K562 (cell line): ENCODE data around the gene SFXN5. TPM values are rescaled to one million over a fixed set of nuclear protein-coding genes. Genes with fewer than 3 reads are reported as not detected.

Source experiments
- ATAC-seq: fragments of 200-7000 bp; cut with Tn5 transposase; 3 replicates; pipeline ENCODE4 v1.9.1; 2020; ENCODE audit warnings: moderate library complexity
- BruUV-seq: library from RNA; stranded (reverse); fragments of 400-500 nt; replicated peaks from 2 replicates; lab custom pipeline; 2021; lab: Mats Ljungman, UMichigan
- CTCF ChIA-PET: fragments of 300-600 bp; formaldehyde crosslinking; extraction: SDS; loops from one replicate; lab custom pipeline; 2021; ENCODE audit warnings: low intra/inter-chr PET ratio; lab: Yijun Ruan, JAX
- POLR2A ChIA-PET: fragments of 300-600, 350-650 bp; sonication (Branson Sonifier 250); formaldehyde crosslinking; extraction: SDS; loops from one replicate; lab custom pipeline; 2021; ENCODE audit warnings: antibody characterized with exemption, inconsistent platforms; lab: Yijun Ruan, JAX
- DNase-seq, 4 experiments: peaks; one replicate each; pipeline versions ENCODE4 v3.0.0 to v3.0.0-alpha.2; 2011 to 2018; ENCODE audit warnings: low spot score in 3 of 4, mixed read lengths in 3 of 4; ENCODE audit errors: extremely low read depth in 1 of 4
- FAIRE-seq: peaks from 2 replicates; lab custom pipeline; 2011; peaks lifted over from hg19 to GRCh38; lab: Jason Lieb, UNC
- H2AFZ ChIP-seq: 2 replicates; pipeline ENCODE4 v1.6.0; 2011; ENCODE audit warnings: low read depth, low read length, control low read depth, inconsistent platforms
- H3K27ac ChIP-seq: fragments of 200-600 bp; 3 replicates; pipeline ENCODE4 v1.8.0; 2011; ENCODE audit warnings: low read depth, mild to moderate bottlenecking, control low read depth, inconsistent platforms, low read length, moderate library complexity, mixed read lengths; ENCODE audit errors: extremely low read depth
- H3K27me3 ChIP-seq, 2 experiments: fragments of 300-600 bp in 1 of 2; 2 replicates in 1 of 2; 3 replicates in 1 of 2; pipeline versions ENCODE4 v1.6.0 to v1.8.0; 2011; ENCODE audit warnings: inconsistent platforms in 2 of 2, low read length in 2 of 2, mild to moderate bottlenecking in 1 of 2, mixed read lengths in 1 of 2, moderate library complexity in 1 of 2; ENCODE audit not compliant: control insufficient read depth in 2 of 2, insufficient read depth in 2 of 2
- H3K36me3 ChIP-seq: fragments of 300-600 bp; 3 replicates; pipeline ENCODE4 v1.8.0; 2011; ENCODE audit warnings: mild to moderate bottlenecking, low read length, inconsistent platforms; ENCODE audit not compliant: control insufficient read depth, insufficient read depth
- H3K4me1 ChIP-seq, 2 experiments: fragments of 200-600 bp in 1 of 2; replicated peaks in 1 of 2; 2 replicates in 1 of 2; 3 replicates in 1 of 2; pipeline versions ENCODE4 v1.5.1 to v1.8.0; 2011; ENCODE audit warnings: inconsistent platforms in 2 of 2, low read length in 2 of 2, mild to moderate bottlenecking in 1 of 2, mixed read lengths in 1 of 2, moderate library complexity in 1 of 2; ENCODE audit not compliant: control insufficient read depth in 2 of 2, insufficient read depth in 2 of 2
- H3K4me2 ChIP-seq: 2 replicates; pipeline ENCODE4 v1.6.1; 2011; ENCODE audit warnings: low read length, control low read depth, inconsistent platforms, mixed read lengths; ENCODE audit not compliant: insufficient read depth
- H3K4me3 ChIP-seq: fragments of 200-600 bp; sonication (generic), shearing (Covaris generic); 2 replicates; pipeline ENCODE4 v1.5.1; 2016; ENCODE audit warnings: control low read depth, inconsistent platforms
- H3K79me2 ChIP-seq: fragments of 200-600 bp; 3 replicates; pipeline ENCODE4 v1.8.0; 2011; ENCODE audit warnings: low read length, inconsistent platforms; ENCODE audit not compliant: control insufficient read depth, insufficient read depth
- H3K9ac ChIP-seq, 2 experiments: 2 replicates each; pipeline versions ENCODE4 v1.6.0 to v1.6.1; 2011; ENCODE audit warnings: low read depth in 2 of 2, low read length in 2 of 2, control low read depth in 1 of 2, inconsistent platforms in 1 of 2, mild to moderate bottlenecking in 1 of 2, mixed read lengths in 1 of 2; ENCODE audit not compliant: insufficient read depth in 1 of 2
- H3K9me1 ChIP-seq: one replicate; pipeline ENCODE4 v1.6.0; 2011; ENCODE audit warnings: inconsistent platforms, mild to moderate bottlenecking, low read length, moderate library complexity; ENCODE audit not compliant: control insufficient read depth, insufficient read depth
- H3K9me3 ChIP-seq: replicated peaks from 2 replicates; pipeline ENCODE4 v1.5.1; 2011; ENCODE audit warnings: low read depth, low read length, inconsistent platforms; ENCODE audit not compliant: control insufficient read depth, insufficient read depth
- H4K20me1 ChIP-seq: replicated peaks from 2 replicates; pipeline ENCODE4 v1.6.1; 2011; ENCODE audit warnings: low read length, inconsistent platforms, mixed read lengths; ENCODE audit not compliant: control insufficient read depth, insufficient read depth
- E2F3 ChIP-seq: fragments of 250-450 bp; sonication (Bioruptor Pico); IDR thresholded peaks from 2 replicates; pipeline ENCODE4 v1.4.0; 2020; ENCODE audit warnings: mild to moderate bottlenecking
- GMEB1 ChIP-seq: fragments of 250-450 bp; sonication (Bioruptor Pico); IDR thresholded peaks from 2 replicates; pipeline ENCODE4 v1.4.0; 2020; ENCODE audit warnings: mild to moderate bottlenecking
- SIX5 ChIP-seq, 2 experiments: IDR thresholded peaks; 2 replicates each; pipeline ENCODE4 v1.6.1; 2011; ENCODE audit warnings: low read length in 2 of 2, borderline replicate concordance in 1 of 2, low read depth in 1 of 2, mild to moderate bottlenecking in 1 of 2, moderate library complexity in 1 of 2; ENCODE audit not compliant: insufficient read depth in 1 of 2
- TEAD1 ChIP-seq, 2 experiments: fragments of 450-650 bp in 1 of 2; sonication (generic) in 1 of 2; formaldehyde crosslinking; IDR thresholded peaks; 2 replicates each; pipeline versions ENCODE4 v1.4.0 to v1.8.0; 2020 to 2022; ENCODE audit warnings: mild to moderate bottlenecking in 2 of 2, missing genetic modification reagents in 1 of 2
- WGBS: fragments of 100-300 bp; shearing (Covaris generic); methylation state at CpG from one replicate; pipeline ENCODE4 v1.1.6; 2016; ENCODE audit warnings: low coverage, mixed read lengths; ENCODE audit not compliant: insufficient coverage; ENCODE audit errors: missing lambda C conversion rate; 5-methylcytosine and 5-hydroxymethylcytosine counted together
- in situ Hi-C: fragments of 300-500 bp; cut with MboI; formaldehyde crosslinking; loops from 4 replicates; pipeline ENCODE4 v1.15.0; 2018; ENCODE audit warnings: inconsistent platforms, mixed read lengths
- intact Hi-C: fragments of 100-400 bp; cut with micrococcal nuclease; formaldehyde crosslinking; loops from 2 replicates; pipeline ENCODE4 v1.14.2; 2022
- polyA plus RNA-seq, 8 experiments: library from polyadenylated mRNA; depleted of rRNA in 4 of 8; stranded (reverse) in 5 of 8; unstranded in 3 of 8; fragments of >200 nt; fragmentation: Nextera tagmentation in 2 of 8; fragmentation: Illumina TruSeq in 1 of 8; extraction: Ambion mirVana in 2 of 8; extraction: Trizol in 1 of 8; gene quantifications; 2 replicates each; pipeline versions ENCODE4 v1.2.1 to v1.2.3, GENCODE V29; 2011 to 2014; ENCODE audit warnings: inconsistent platforms in 1 of 8, missing spikeins in 1 of 8
- total RNA-seq, 7 experiments: library from RNA; depleted of rRNA in 6 of 7; stranded (reverse); fragments of >200 nt in 6 of 7; fragmentation: Illumina TruSeq in 2 of 7; extraction: Trizol in 2 of 7; gene quantifications; 2 replicates each; pipeline versions ENCODE4 v1.2.1 to v1.2.3, GENCODE V29; 2011 to 2021; ENCODE audit warnings: low replicate concordance in 1 of 7
- TF ChIP-seq, protein P1 (sequence below): fragments of 250-450 bp; sonication (Bioruptor Pico); IDR thresholded peaks from 2 replicates; pipeline ENCODE4 v1.9.0; 2021; ENCODE audit warnings: mild to moderate bottlenecking
- TF ChIP-seq, protein P2 (sequence below): sonication (generic); formaldehyde crosslinking; IDR thresholded peaks from 2 replicates; pipeline ENCODE4 v1.8.0; 2022; ENCODE audit warnings: mild to moderate bottlenecking, missing genetic modification reagents
- TF ChIP-seq, protein P3 (sequence below): fragments of 450-650 bp; IDR thresholded peaks from 2 replicates; pipeline ENCODE4 v1.6.1; 2017; ENCODE audit warnings: antibody characterized with exemption

The SFXN5 gene
- total and polyA plus RNA-seq, 9 of the 15 experiments (the other 6 are each of a cell fraction or from before 2014, with no cell fraction given): 8.3 to 22.6 (median 16.0) TPM

DNA sequence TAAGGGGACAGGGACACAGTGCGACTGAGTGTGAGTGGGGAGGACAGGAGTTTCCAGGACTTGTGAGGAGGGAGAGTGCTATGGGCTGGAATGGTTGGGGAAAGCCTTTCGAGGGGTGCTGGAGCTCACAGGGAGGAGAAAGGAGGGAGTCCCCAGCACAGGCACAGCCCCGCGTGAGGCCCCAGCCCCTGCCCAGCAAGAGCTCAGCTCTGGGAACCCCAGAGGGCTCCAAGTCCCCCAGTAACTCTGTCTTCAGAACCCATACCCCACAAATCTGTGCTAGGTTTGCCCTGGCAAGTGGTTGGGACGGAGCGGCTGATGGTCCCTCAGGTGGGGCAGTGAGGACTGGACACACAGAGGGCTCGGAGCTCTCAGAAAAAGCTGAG is 75.4 kb downstream of the SFXN5 start:
- ChIA-PET POLR2A (no interaction called here), CTCF (no interaction called here)
- Histone ChIP-seq H3K4me3 (no peak overlapping the region), H3K79me2 (no peaks in the 10 kb centered on the region), H3K9me1 (peaks cover 3% of the 10 kb centered on the region), H3K9me3 (no peaks in the 10 kb centered on the region), H3K27me3 (no peaks in the 10 kb centered on the region), H3K9ac (no peak overlapping the region; a peak in 1 of 4 replicates), H3K36me3 (no peaks in the 10 kb centered on the region), H3K4me1 (peaks cover 0 to 5% of the 10 kb centered on the region in 2 experiments; a peak in 2 of 5 replicates), H3K4me2 (no peak overlapping the region), H3K27ac (no peak overlapping the region), H2AFZ (no peak overlapping the region), H4K20me1 (0 out of 2 replicates have a peak, but pooled peaks cover 3% of the 10 kb centered on the region)
- FAIRE-seq (no peak), DNase-seq (no peak), ATAC-seq (no peak)
- WGBS: 73% methylated on average over 4 of the region's 7 CpGs
- in situ Hi-C loops (no loop called here), intact Hi-C loops (no loop called here)
- no peak for TF ChIP-seq GMEB1
- BruUV-seq: no TSS peak

DNA sequence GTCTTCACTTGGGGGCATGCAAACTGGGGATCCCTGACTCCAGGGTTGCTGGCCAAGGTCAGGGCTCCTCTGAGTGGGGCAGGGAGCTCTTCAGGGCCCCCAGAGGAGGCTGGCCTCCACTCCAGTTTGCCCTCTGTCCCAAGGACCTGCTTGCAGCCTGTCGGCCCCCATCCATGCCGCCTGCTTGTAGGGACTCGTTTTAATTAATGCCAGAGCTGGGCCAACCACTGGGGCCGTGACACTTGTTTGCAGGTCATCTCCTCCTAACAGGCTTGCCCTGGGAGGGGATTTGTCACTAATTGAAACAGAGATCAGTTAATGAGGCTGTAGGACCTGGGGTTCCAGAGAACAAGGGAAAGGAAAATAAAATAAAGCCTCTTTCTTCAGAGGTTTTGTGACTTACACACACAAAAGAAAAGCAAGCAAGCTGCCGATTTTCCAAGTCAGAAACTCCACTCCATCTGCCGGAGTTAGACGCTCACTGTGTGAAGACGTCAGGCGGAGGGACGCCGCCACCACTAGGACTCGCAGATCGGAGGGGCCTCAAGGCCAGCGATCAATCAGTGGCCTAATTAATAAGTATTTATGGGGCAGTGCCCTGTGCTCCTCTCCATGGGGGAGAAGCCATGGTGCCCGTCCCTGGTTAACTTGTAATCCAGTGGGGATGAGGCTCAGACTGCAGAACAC is 75.9 kb downstream of the SFXN5 start:
- WGBS: 68% methylated on average over 14 of the region's 15 CpGs
- intact Hi-C loops (no loop called here), in situ Hi-C loops (no loop called here)
- POLR2A ChIA-PET: interaction anchor here (1.6 kb wide), 1 partner anchor 12 kb away, joined by 4 read pairs; no protein-coding TSS in a partner anchor
- DNase-seq (no peak), ATAC-seq (no peak), FAIRE-seq (no peak)
- CTCF ChIA-PET: no interaction called here
- Histone ChIP-seq H3K4me3 (no peak overlapping the region), H3K27ac (no peak overlapping the region), H3K9ac (peak overlapping the region in 1 of 2 experiments; percentile 48; a peak in 2 of 4 replicates), H2AFZ (no peak overlapping the region), H3K27me3 (no peaks in the 10 kb centered on the region), H4K20me1 (0 out of 2 replicates have a peak, but pooled peaks cover 3% of the 10 kb centered on the region), H3K79me2 (no peaks in the 10 kb centered on the region), H3K4me1 (peaks cover 0 to 5% of the 10 kb centered on the region in 2 experiments; a peak in 2 of 5 replicates), H3K9me1 (peaks cover 3% of the 10 kb centered on the region), H3K9me3 (no peaks in the 10 kb centered on the region), H3K36me3 (no peaks in the 10 kb centered on the region), H3K4me2 (no peak overlapping the region)
- BruUV-seq: no TSS peak
- TF ChIP-seq E2F3 (CRISPR knock-in tag) (no peak), TEAD1 (CRISPR knock-in tag; IDR thresholded peaks at IDR 0.05) (no peak), SIX5 (IDR thresholded peaks at IDR 0.05; ENCODE audit: borderline replicate concordance in 1 of 2, insufficient read depth in 1 of 2, low read depth in 1 of 2, low read length in 2 of 2) (no peak)
- TF ChIP-seq, protein P1, sequence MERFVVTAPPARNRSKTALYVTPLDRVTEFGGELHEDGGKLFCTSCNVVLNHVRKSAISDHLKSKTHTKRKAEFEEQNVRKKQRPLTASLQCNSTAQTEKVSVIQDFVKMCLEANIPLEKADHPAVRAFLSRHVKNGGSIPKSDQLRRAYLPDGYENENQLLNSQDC (CRISPR knock-in tag): no peak
- TF ChIP-seq, protein P2, sequence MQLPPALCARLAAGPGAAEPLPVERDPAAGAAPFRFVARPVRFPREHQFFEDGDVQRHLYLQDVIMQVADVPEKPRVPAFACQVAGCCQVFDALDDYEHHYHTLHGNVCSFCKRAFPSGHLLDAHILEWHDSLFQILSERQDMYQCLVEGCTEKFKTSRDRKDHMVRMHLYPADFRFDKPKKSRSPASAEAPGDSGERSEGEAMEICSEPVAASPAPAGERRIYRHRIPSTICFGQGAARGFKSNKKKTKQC: no peak
- TF ChIP-seq, protein P3, sequence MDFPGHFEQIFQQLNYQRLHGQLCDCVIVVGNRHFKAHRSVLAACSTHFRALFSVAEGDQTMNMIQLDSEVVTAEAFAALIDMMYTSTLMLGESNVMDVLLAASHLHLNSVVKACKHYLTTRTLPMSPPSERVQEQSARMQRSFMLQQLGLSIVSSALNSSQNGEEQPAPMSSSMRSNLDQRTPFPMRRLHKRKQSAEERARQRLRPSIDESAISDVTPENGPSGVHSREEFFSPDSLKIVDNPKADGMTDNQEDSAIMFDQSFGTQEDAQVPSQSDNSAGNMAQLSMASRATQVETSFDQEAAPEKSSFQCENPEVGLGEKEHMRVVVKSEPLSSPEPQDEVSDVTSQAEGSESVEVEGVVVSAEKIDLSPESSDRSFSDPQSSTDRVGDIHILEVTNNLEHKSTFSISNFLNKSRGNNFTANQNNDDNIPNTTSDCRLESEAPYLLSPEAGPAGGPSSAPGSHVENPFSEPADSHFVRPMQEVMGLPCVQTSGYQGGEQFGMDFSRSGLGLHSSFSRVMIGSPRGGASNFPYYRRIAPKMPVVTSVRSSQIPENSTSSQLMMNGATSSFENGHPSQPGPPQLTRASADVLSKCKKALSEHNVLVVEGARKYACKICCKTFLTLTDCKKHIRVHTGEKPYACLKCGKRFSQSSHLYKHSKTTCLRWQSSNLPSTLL: no peak
